Trophoblast cell (in vitro differentiated cells and primary cell): ENCODE results near the gene MED25.
"Not testable (repeated sequence)": the region's sequence is repeated elsewhere in the genome, so short reads cannot be mapped to it uniquely, and the experiment has no call there.

Source experiments
- DNase-seq, 2 donors: peaks; one replicate each; pipeline ENCODE4 v3.0.0-alpha.2; 2016
- H2AFZ ChIP-seq: 2 replicates; pipeline ENCODE4 v1.6.1; 2013; ENCODE audit warnings: low read length, moderate library complexity, mild to moderate bottlenecking; ENCODE audit not compliant: insufficient read depth, poor library complexity
- H2AK5ac ChIP-seq: 2 replicates; pipeline ENCODE4 v1.6.1; 2013; ENCODE audit warnings: mild to moderate bottlenecking, low read length
- H2BK120ac ChIP-seq: 2 replicates; pipeline ENCODE4 v1.6.1; 2013; ENCODE audit warnings: low read length, mild to moderate bottlenecking, moderate library complexity; ENCODE audit not compliant: insufficient read depth, poor library complexity
- H2BK12ac ChIP-seq: 2 replicates; pipeline ENCODE4 v1.6.1; 2013; ENCODE audit warnings: mild to moderate bottlenecking, low read length, moderate library complexity
- H2BK5ac ChIP-seq: 2 replicates; pipeline ENCODE4 v1.6.1; 2013; ENCODE audit warnings: low read length, low read depth, moderate library complexity, mild to moderate bottlenecking; ENCODE audit not compliant: poor library complexity
- H3K14ac ChIP-seq: 2 replicates; pipeline ENCODE4 v1.6.1; 2013; ENCODE audit warnings: mild to moderate bottlenecking, low read length
- H3K18ac ChIP-seq: 2 replicates; pipeline ENCODE4 v1.6.1; 2013; ENCODE audit warnings: mild to moderate bottlenecking, low read length
- H3K23ac ChIP-seq: 2 replicates; pipeline ENCODE4 v1.6.1; 2013; ENCODE audit warnings: low read length
- H3K27ac ChIP-seq: 2 replicates; pipeline ENCODE4 v1.5.1; 2013; ENCODE audit warnings: low read depth, mild to moderate bottlenecking, inconsistent platforms, low read length, moderate library complexity
- H3K27me3 ChIP-seq: 2 replicates; pipeline ENCODE4 v1.6.1; 2013; ENCODE audit warnings: inconsistent platforms, mild to moderate bottlenecking, low read length, moderate library complexity; ENCODE audit not compliant: insufficient read depth
- H3K36me3 ChIP-seq, 2 experiments: 1 replicate in 1 of 2; 2 replicates in 1 of 2; pipeline ENCODE4 v1.6.1; 2013; ENCODE audit warnings: low read length in 2 of 2, mild to moderate bottlenecking in 2 of 2, moderate library complexity in 1 of 2; ENCODE audit not compliant: insufficient read depth in 2 of 2, control insufficient read depth in 1 of 2
- H3K4ac ChIP-seq: 2 replicates; pipeline ENCODE4 v1.6.1; 2013; ENCODE audit warnings: low read depth, mild to moderate bottlenecking, low read length, moderate library complexity
- H3K4me1 ChIP-seq, 2 experiments: 1 replicate in 1 of 2; 2 replicates in 1 of 2; pipeline ENCODE4 v1.6.1; 2013; ENCODE audit warnings: low read length in 2 of 2, mild to moderate bottlenecking in 2 of 2, moderate library complexity in 1 of 2; ENCODE audit not compliant: insufficient read depth in 2 of 2, control insufficient read depth in 1 of 2
- H3K4me2 ChIP-seq: 2 replicates; pipeline ENCODE4 v1.6.1; 2013; ENCODE audit warnings: inconsistent platforms, mild to moderate bottlenecking, low read length, moderate library complexity
- H3K4me3 ChIP-seq: 2 replicates; pipeline ENCODE4 v1.5.1; 2013; ENCODE audit warnings: mild to moderate bottlenecking, low read depth, low read length, inconsistent platforms
- H3K79me1 ChIP-seq: one replicate; pipeline ENCODE4 v1.6.1; 2013; ENCODE audit warnings: low read length
- H3K79me2 ChIP-seq: 2 replicates; pipeline ENCODE4 v1.6.1; 2013; ENCODE audit warnings: low read length, mild to moderate bottlenecking; ENCODE audit not compliant: control insufficient read depth, insufficient read depth, poor library complexity
- H3K9ac ChIP-seq: 2 replicates; pipeline ENCODE4 v1.6.1; 2013; ENCODE audit warnings: mild to moderate bottlenecking, low read length
- H3K9me3 ChIP-seq: 2 replicates; pipeline ENCODE4 v1.6.1; 2013; ENCODE audit warnings: low read depth, mild to moderate bottlenecking, control low read depth, inconsistent platforms, low read length; ENCODE audit not compliant: insufficient read depth
- H4K12ac ChIP-seq: 2 replicates; pipeline ENCODE4 v1.6.1; 2013; ENCODE audit warnings: low read depth, mild to moderate bottlenecking, low read length, moderate library complexity
- H4K8ac ChIP-seq: 2 replicates; pipeline ENCODE4 v1.6.1; 2013; ENCODE audit warnings: low read depth, mild to moderate bottlenecking, low read length, moderate library complexity
- H4K91ac ChIP-seq: one replicate; pipeline ENCODE4 v1.6.1; 2013; ENCODE audit warnings: low read depth, mild to moderate bottlenecking, low read length, moderate library complexity
- WGBS: extraction: QIAGEN DNeasy Blood & Tissue Kit; methylation state at CpG from one replicate; pipeline ENCODE4 v1.1.7; 2013; ENCODE audit warnings: missing lambda C conversion rate; ENCODE audit not compliant: insufficient read length, insufficient coverage; ENCODE audit errors: extremely low coverage; 5-methylcytosine and 5-hydroxymethylcytosine counted together

Gene MED25

DNA sequence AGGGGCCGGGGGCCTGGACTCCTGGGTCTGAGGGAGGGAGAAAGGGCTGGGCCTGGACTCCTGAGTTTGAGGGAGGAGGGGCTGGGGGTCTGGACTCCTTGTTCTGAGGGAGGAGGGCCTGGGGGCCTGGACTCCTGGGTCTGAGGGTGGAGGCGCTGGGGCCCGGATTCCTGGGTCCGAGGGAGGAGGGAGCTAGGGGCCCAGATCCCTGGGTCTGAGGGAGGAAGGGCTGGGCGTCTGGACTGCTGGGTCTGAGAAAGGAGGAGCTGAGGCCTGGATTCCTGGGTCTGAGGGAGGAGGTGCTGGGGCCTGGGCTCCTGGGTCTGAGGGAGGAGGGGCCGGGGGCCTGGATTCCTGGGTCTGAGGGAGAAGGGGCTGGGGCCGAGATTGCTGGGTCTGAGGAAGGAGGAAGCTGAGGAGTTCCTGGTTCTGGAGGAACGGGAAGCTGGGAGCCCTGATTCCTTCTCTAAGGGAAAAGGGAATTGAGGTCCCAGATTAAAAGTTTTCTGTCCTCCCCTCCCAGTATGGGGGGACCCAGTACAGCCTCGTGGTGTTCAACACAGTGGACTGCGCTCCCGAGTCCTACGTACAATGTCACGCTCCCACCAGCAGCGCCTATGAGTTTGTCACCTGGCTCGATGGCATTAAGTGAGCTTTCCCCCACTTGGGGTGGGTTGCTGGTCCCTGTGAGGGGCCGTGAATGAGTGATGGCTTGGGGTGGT lies 721 bp downstream of the MED25 start:
- no CpG with 5 or more reads among the region's 16 CpGs for WGBS

DNA sequence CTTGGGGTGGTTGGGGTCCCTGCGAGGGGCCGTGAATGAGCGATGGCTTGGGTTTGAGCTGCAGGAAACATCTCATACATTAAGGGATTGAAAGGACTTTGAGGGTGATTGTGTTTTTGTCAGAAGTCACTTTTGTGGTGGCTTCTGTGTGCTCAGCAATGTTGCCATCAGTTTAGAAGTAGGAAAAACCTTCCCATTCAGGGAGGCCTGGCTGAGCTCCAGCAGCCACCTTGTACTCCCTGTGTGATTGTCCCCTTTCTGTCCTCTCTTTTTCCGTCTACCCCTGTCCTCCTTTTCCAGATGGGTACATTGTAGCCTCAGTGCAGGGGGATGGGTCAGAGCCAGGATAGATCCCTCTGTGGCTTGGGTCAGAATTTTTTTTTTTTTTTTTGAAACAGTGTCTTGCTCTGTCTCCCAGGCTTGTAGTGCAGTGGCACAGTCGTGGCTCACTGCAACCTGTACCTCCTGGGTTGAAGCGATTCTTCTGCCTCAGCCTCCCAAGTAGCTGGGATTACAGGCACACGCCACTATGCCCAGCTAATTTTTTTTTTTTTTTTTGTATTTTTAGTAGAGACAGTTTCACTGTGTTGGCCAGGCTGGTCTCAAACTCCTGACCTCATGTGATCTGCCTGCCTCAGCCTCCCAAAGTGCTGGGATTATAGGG lies 1.5 kb downstream of the MED25 start:
- not testable (repeated sequence) for H2AFZ ChIP-seq, H3K23ac ChIP-seq, H3K79me2 ChIP-seq, H2AK5ac ChIP-seq, DNase-seq, H3K9me3 ChIP-seq, H3K27me3 ChIP-seq, H2BK12ac ChIP-seq, H2BK5ac ChIP-seq, H3K79me1 ChIP-seq, H4K8ac ChIP-seq, H3K9ac ChIP-seq, H3K4me1 ChIP-seq, H2BK120ac ChIP-seq, H4K91ac ChIP-seq, H3K27ac ChIP-seq, H3K4me3 ChIP-seq
- peak overlapping the region; percentile 34 for H3K14ac ChIP-seq
- peak overlapping the region; percentile 85 for H3K4me2 ChIP-seq
- H3K4ac ChIP-seq: peak overlapping the region; percentile 77
- H4K12ac ChIP-seq: peak overlapping the region; percentile 48
- peaks cover 19 to 20% of the 10 kb centered on the region in 2 experiments for H3K36me3 ChIP-seq
- peak overlapping the region; percentile 47 for H3K18ac ChIP-seq
- WGBS: no CpG with 5 or more reads among the region's 7 CpGs

More for the DNA sequence above, 721 bp downstream of the MED25 start:
- peak overlapping the region; percentile 93 for H3K4me3 ChIP-seq
- H4K91ac ChIP-seq: peak overlapping the region; percentile 60
- H3K9me3 ChIP-seq: no peaks in the 10 kb centered on the region
- H3K4me2 ChIP-seq: peak overlapping the region; percentile 85
- H2AFZ ChIP-seq: peak overlapping the region; percentile 77
- no peak overlapping the region for H3K27ac ChIP-seq
- H3K9ac ChIP-seq: peak overlapping the region; percentile 93
- H2AK5ac ChIP-seq: peak overlapping the region; percentile 80
- peaks cover 5% of the 10 kb centered on the region in 2 experiments for H3K4me1 ChIP-seq
- peak overlapping the region; percentile 94 for H4K8ac ChIP-seq
- peak overlapping the region; percentile 79 for H4K12ac ChIP-seq
- H2BK5ac ChIP-seq: peak overlapping the region; percentile 96
- H3K27me3 ChIP-seq: no peaks in the 10 kb centered on the region
- peak overlapping the region; percentile 93 for H2BK120ac ChIP-seq
- H3K79me2 ChIP-seq: peaks cover 10% of the 10 kb centered on the region
- H3K36me3 ChIP-seq: peaks cover 16 to 19% of the 10 kb centered on the region in 2 experiments
- H3K23ac ChIP-seq: no peak overlapping the region
- no peak for DNase-seq
- peak overlapping the region; percentile 83 for H3K18ac ChIP-seq
- peak overlapping the region; percentile 86 for H3K14ac ChIP-seq
- H2BK12ac ChIP-seq: no peak overlapping the region
- H3K4ac ChIP-seq: peak overlapping the region; percentile 99
- H3K79me1 ChIP-seq: peaks cover 10% of the 10 kb centered on the region

DNA sequence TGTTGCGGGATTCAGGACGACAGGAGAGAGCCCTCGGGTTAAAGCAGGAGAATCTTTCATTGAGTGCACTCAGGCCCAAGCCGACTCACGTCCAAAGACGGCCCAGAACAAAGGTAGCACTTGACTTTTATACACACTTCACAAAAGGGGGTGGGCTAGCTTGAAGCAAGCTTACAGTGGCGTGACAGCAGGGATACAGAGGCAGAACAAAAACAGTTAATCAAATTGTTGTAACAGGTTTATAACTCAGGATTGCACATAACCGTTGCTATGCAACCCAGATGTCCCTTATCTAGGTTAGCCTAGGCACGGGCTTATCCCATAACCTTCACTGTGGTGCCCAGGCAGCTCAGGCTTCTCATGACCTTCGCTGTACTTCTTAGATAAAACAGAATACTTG lies 2.0 kb downstream of the MED25 start:
- no peak overlapping the region for H4K8ac ChIP-seq
- H3K79me2 ChIP-seq: peaks cover 10% of the 10 kb centered on the region
- no peak overlapping the region for H3K9ac ChIP-seq
- no CpG with 5 or more reads among the region's 10 CpGs for WGBS
- peaks cover 19 to 20% of the 10 kb centered on the region in 2 experiments for H3K36me3 ChIP-seq
- no peak overlapping the region for H2AK5ac ChIP-seq
- no peak overlapping the region for H3K23ac ChIP-seq
- H3K4me2 ChIP-seq: no peak overlapping the region
- H2BK12ac ChIP-seq: no peak overlapping the region
- H3K27me3 ChIP-seq: no peaks in the 10 kb centered on the region
- H3K4me1 ChIP-seq: peaks cover 5% of the 10 kb centered on the region in 2 experiments
- H2BK120ac ChIP-seq: no peak overlapping the region
- no peak overlapping the region for H3K14ac ChIP-seq
- peaks cover 10% of the 10 kb centered on the region for H3K79me1 ChIP-seq
- no peaks in the 10 kb centered on the region for H3K9me3 ChIP-seq
- H3K18ac ChIP-seq: no peak overlapping the region
- no peak overlapping the region for H4K91ac ChIP-seq
- no peak for DNase-seq
- H3K4me3 ChIP-seq: no peak overlapping the region
- H2BK5ac ChIP-seq: no peak overlapping the region
- H3K4ac ChIP-seq: no peak overlapping the region
- no peak overlapping the region for H3K27ac ChIP-seq
- no peak overlapping the region for H4K12ac ChIP-seq
- H2AFZ ChIP-seq: no peak overlapping the region

DNA sequence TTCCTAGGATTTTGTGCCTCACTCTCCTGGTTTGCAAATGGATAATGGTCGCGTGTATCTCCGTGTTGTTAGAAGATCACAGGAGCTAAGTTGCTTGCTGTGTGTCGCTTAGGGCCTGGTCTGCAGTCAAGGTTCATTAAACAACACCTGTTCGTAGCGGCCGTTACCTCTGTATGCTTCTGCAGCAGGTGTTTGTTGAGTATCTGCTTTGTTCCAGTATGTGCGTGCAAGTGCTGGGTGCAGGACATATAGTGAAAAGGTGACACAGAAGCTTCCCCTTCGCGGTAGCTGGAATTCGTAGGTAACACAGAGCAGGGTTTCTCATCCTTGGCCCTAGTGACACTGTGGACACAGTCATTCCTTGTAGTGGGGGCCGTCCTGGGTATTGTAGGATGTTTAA lies 5.4 kb downstream of the MED25 start:
- no peak overlapping the region for H3K23ac ChIP-seq
- no peak overlapping the region for H3K4me2 ChIP-seq
- peaks cover 5% of the 10 kb centered on the region in 2 experiments for H3K4me1 ChIP-seq
- H3K36me3 ChIP-seq: peaks cover 34 to 38% of the 10 kb centered on the region in 2 experiments
- no peak overlapping the region for H4K12ac ChIP-seq
- H3K27me3 ChIP-seq: no peaks in the 10 kb centered on the region
- no peak overlapping the region for H3K27ac ChIP-seq
- peaks cover 4% of the 10 kb centered on the region for H3K79me2 ChIP-seq
- no peak overlapping the region for H3K4ac ChIP-seq
- no peak overlapping the region for H2BK5ac ChIP-seq
- H2BK120ac ChIP-seq: no peak overlapping the region
- H4K91ac ChIP-seq: no peak overlapping the region
- no peak overlapping the region for H4K8ac ChIP-seq
- no peak overlapping the region for H3K14ac ChIP-seq
- H2AFZ ChIP-seq: no peak overlapping the region
- H2BK12ac ChIP-seq: no peak overlapping the region
- no peak for DNase-seq
- peaks cover 4% of the 10 kb centered on the region for H3K9me3 ChIP-seq
- no peak overlapping the region for H3K4me3 ChIP-seq
- no CpG with 5 or more reads among the region's 12 CpGs for WGBS
- H3K79me1 ChIP-seq: peaks cover 3% of the 10 kb centered on the region
- no peak overlapping the region for H3K18ac ChIP-seq
- H3K9ac ChIP-seq: no peak overlapping the region
- H2AK5ac ChIP-seq: no peak overlapping the region
